ENCODE data around the gene ZCCHC2.

Gene ZCCHC2

DNA sequence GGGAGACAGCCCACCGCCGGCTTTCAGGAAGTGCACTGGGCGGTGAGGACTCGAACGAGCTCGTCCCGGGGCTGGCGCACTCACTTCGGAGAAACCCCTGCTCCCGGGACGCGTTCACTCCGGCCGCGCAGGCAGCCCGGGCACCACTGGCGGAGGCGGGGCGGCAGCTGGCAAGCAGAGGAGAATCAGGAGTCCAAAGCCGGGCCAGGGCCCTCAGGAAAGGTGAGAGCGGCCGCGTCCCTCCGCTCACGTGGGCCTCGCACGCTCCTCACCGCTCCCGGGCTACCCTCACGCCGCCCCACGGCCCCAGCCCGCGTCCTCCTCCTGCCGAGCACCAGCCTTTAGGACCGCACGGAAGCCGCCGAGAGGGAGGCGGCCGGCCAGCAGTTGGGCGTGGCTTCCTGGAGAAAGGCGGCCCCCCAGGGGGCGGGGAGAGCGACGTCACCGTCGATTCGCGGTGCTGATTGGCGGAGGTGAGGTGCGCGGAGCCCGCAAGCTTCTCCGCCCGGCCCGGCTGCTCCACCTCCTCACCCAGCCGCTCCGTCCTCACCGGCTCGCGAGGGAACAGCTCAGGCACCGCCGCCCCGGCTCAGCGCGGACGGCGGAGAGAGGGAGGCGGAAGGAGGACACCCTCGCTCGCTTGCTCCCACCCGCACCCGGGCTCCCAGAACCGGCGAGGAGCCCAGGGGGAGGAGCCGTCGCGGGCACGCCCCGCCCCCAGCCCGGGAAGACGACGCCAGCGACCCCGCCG, at the start of gene ZCCHC2:
TSS of gene ZCCHC2 (plus strand) at position 522 of the 751 bp plus-strand sequence. CDS start 400 bp downstream, outside the sequence.
- peak; percentile 98 for DNase-seq (ENCODE audit: low spot score)

DNA sequence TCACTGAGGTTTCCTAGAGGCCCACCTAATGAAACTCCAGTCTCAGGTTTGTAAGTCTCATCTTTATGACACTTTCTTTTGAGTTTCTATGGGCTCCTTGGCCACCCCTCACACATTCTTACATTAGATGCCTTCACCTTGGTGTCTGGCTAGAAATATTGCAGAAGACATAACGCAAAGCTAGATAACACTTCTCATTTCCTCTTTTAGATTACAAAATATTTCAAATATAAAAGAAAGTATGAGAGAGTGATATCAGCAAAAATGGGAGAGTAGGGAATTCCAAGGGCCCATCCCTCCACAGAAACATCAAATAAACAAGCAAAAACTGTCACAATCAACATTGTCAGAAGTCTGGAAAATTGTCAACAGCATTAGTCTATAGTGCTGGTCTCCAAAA, 43.3 kb upstream of the ZCCHC2 start:
- no peak for DNase-seq (ENCODE audit: low spot score)

DNA sequence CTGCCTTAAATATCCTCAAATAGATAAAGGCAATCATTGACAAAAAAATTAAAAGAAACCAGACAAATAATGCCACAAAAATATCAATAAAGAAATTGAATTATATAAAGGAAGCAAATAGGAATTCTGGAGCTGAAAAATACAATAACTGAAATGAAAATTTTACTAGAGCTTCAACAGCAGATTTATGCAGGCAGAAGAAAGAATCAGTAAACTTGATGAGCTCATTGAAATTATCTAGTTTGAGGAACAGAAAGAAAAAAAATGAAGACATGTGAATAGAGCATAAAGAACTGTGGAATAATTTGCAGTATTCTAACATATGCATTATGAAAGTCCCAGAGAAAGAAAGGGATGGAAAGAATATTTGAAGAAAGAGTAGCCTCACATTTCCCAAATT, 41.9 kb upstream of the ZCCHC2 start:
- DNase-seq (ENCODE audit: low spot score) = no peak

DNA sequence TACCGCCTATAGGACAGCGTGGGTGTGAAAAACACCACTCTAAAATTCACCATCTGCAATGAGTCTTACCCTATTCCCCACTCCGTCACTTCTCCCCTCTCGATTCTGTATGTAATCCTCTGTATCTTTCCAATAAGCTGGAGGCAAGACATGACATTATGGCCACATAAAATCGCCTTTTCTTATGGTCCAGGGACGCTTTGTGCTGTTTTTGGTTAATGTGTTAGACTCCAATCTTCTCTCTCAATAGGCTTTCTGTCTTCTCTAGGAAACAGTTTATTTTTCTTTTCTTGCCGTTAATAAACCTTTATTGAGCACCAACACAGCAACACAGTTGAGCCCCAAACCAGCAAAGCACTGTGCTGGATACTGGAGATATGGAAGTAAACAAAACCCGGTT, 37.9 kb upstream of the ZCCHC2 start:
- no peak for DNase-seq (ENCODE audit: low spot score)

DNA sequence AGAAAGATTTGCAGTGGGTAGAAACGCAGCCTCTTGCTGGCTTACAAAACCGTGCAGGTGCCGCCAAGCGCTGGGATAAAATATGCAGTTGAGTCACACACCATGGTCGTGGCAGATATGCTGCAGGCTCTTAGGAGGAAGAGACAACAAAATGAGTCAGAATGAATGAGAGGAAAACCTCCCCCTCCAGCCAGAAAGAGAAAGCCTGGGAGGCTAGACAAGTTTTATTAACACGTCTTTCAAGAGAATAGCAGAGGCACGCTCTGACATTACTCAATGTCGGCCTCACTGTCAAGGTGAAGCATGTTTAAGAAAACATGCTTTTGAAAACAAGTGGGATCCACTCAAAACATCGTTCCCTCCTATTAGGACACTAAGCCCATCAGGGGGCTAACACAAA, 37.1 kb upstream of the ZCCHC2 start:
- peak; percentile 89 for DNase-seq (ENCODE audit: low spot score)

DNA sequence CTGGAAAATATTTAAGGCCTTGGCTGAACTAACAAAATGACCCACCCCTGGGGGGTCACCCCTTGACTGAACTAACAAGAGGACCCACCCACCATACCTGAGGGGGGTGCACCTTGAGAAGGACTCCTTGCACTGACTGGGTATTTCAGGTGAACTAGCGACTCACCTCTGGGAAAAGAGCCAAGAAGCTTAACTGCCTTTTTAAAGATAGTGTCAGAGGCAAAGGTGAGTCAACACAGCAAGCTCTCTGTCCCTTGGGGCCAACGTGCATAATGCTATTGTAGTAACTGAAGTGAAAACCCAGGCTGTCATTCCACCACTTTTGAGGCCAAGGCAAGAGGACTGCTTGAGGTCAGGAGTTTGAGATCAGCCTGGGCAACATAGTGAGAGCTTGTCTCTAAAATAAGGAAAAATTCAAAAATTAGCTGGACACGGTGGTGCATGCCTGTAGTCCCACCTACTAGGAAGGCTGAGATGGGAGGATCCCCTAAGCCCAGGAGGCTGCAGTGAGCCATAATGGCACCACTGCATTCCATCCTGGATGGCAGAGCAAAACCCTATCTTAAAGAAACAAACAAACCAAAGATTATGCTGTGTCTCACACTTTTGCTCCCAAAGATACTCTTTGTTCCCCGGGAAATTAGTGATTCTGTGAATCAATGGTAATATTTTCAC, 36.4 kb upstream of the ZCCHC2 start:
- peak; percentile 96 for DNase-seq (ENCODE audit: low spot score)

GRCh38 chr18:62487161-62487560, 35.7 kb upstream of the ZCCHC2 start:
- DNase-seq (ENCODE audit: low spot score) = no peak

DNA sequence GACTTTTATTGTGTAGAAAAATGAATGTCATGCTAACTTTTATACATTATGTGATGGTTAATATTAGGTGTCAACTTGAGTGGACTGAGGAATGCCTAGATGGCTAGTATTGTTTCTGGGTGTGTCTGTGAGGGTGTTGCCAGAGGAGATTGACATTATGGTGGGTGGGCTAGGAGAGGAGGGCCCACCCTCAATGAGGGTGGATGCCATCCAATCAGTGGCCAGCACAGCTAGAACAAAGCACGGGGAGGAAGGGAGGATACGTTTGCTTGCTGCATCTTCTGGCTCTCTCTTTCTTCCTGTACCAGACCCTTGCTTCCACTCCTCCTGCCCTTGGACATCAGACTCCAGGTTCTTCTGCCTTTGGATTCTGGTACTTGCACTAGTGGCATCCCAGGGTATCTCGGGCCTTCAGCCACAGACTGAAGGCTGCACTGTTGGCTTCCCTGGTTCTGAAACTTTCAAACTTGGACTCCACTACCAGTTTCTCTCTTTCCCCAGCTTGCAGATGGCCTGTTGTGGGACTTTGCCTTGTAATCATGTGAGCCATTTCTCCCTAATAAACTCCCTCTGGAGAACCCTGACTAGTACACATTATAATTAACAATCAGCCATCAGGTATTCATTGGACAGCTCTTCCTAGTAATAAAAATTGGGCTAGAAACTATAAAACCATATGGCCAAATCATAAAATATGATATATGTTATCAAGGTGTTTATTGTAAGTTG, 31.7 kb upstream of the ZCCHC2 start:
- no peak for DNase-seq (ENCODE audit: low spot score)

DNA sequence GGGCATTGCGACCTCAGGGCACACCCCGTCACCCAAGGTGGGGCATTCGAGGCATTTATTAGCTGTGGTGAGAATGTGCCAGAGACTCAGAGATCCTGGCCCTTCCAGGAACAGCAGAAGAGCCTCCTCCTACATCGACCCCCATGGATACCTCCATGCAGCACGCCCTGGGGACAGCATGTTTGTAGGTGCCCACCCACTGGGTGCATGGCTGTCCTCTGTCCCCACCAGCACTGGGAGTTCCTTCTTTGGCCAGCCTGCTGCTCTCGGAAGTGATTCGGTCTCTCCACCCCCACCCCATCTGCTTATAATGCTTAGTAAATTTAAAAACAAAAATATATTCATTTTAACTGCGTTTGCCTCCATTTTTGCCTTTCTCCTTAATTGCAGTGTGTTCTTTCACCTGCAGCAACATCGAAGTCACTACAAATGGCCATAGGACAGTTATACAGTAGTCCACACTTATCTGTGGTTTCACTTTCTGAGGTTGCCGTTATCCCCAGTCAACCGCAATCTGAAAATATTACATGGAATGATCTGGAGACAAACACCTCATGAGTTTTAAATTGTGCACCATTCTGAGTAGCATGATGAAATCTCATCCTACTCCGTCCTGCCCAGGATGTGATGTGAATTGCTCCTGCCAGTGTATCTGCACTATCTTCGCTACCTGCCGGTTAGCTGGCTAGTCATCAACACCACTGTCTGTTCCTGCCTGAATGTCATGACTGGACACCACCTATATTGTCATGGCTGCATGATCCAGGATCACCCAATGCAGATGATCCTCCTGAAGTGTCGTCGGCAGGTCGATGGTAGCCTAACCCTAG, 29.6 kb upstream of the ZCCHC2 start:
- DNase-seq (ENCODE audit: low spot score) = no peak

GRCh38 chr18:62494764-62495163, 28.1 kb upstream of the ZCCHC2 start:
- no peak for DNase-seq (ENCODE audit: low spot score)

GRCh38 chr18:62496262-62496661, 26.6 kb upstream of the ZCCHC2 start:
- no peak for DNase-seq (ENCODE audit: low spot score)

DNA sequence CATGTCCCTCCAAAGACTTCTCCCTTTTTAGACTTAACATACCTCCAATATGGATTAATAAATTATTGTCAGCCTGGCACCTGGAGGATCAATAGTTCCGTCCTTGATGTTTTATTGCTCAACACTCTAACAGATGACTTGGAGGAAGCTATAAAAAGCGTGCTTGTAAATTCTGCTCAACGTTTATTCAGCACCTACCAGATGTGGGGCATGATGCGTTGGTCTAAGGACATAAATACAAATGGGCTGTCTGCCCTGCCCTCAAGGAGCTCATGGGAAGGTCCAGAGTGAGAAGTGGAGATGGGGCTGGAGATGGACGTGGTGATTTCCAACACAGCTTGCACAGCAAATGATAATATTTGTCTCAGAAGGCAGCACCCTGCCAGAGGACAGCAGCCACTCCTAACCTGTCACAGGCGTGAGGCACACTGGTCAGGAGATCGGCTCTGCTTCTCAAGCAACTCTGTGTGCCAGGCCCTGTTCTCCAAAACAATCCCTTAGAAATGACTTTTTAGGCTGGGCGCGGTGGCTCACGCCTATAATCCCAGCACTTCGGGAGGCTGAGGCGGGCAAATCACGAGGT, 25.5 kb upstream of the ZCCHC2 start:
- DNase-seq (ENCODE audit: low spot score) = no peak

DNA sequence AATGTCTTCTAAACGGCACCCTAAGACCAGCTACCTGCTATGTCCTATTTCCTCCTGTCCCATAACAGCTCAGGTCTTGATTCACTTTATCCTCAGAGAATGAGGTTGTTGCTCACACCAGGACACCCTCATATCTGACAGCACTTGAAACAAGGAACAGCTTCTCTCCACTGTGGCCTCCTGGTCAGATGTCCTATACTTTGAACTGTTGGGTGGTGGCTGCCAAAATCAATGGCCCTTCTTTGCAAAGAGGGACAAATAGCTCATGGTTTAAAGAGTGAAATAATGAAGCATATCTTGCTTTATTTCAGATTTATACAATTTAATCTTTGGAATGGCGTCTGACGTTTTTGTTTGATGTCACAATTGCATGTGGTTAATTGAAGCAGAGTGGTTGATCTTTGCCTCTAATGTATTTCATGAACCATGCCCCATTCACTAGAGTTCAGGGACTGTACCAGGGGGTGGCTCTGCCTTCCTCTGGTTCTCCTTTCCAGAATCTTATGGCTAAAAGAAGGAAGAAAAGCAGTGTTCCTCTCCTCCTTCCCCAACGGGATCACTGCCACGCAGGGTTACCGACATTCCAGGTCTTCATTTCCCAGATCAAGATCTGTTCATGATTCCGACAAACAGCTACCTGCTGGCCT, 24.1 kb upstream of the ZCCHC2 start:
- no peak for DNase-seq (ENCODE audit: low spot score)

GRCh38 chr18:62499263-62499650, 23.6 kb upstream of the ZCCHC2 start:
- DNase-seq (ENCODE audit: low spot score) = no peak

DNA sequence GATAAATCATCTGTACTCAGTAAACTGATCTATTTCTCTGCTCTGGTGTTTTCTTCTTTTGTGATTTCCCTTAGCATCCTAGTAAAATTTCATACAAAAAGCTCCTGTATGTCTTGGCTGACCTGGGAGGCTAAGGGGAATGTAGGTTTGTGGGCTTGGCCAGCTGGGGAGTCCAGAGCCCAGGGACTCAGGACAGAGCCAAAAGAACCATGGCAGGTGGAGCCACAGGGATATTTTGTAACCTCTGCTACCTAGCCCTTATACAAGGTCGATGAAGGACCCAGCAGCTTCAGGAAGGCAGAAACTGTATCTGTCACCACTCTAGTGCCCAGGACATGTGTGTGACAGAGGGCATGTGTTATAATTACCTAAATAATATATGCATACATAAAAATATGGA, 22.7 kb upstream of the ZCCHC2 start:
- DNase-seq (ENCODE audit: low spot score) = no peak

DNA sequence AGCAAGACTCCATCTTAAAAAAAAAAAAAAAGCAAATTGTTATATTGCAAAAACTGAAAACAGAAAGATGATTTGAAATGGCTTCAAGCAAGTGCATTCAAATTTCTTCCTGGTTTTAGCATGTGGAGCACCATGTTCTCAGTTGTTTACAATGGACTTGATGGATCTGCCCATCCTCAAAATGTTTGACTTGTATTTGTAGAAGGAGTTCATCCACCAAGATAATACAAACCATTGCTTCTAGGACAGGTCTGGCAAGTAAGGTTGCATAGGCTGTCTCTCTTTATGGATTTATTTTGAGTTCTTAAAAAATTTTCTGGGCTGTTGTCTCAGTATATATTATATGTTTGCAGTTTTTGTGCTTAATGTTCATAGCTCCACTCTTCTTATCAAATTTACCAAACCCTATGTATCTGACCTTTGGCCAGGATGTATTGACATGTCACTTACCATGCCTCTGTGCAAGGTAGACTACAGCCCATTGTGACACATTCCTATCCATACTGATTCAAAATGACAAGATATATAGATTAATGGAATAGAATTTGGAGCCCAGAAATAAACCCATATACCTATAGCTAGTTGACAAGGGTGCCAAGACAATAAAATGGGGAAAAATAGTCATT, 21.7 kb upstream of the ZCCHC2 start:
- DNase-seq (ENCODE audit: low spot score) = no peak

- peak; percentile 37 for DNase-seq (ENCODE audit: low spot score)
Observed at GRCh38 chr18:62505669-62506494, 16.9 kb upstream of the ZCCHC2 start.

DNA sequence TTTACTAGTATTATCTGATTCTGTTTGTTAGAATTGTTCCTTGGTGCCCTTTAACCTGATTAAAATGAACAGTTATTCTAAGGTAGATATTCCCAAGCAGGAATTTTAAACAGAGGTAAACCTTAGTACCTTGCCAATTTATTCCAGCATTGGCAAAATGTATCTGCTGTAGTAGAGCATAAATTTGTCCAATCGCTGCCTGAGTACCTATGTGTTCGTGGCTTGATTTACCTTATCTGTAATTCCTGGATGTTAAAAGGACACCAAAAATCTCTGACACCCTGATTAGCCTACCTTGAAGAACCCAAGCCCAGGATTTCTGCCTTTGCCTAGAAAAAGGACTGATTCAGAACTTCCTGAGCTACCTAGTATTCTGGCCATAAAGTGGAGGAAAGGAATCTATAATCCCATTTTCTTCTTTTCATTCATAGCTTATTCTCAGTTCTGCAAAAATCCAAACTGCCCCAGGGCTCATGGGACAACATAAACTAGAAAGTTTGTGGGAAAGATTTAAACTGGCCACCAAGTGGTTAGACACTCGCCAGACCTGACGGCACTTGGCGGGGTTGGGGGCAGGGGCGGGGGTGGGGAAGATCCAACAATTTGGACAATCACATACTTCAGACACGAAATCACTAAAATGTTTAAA, 16.2 kb upstream of the ZCCHC2 start:
- no peak for DNase-seq (ENCODE audit: low spot score)

GRCh38 chr18:62509779-62510178, 13.0 kb upstream of the ZCCHC2 start:
- DNase-seq (ENCODE audit: low spot score) = no peak
